OCI-LY7 (cell line): Measurements from ENCODE around the gene C10orf143. TPM values are rescaled to one million over a fixed set of nuclear protein-coding genes. Genes with fewer than 3 reads are reported as not detected.

Experiments
- BruUV-seq: library from RNA; stranded (reverse); fragments of 400-500 nt; replicated peaks from 2 replicates; lab custom pipeline; 2021; lab: Mats Ljungman, UMichigan
- CTCF ChIA-PET: fragments of 300-600 bp; sonication (Branson Sonifier 250); formaldehyde crosslinking; loops from one replicate; lab custom pipeline; 2022; ENCODE audit warnings: antibody characterized with exemption; ENCODE audit not compliant: unreplicated experiment; lab: Charles Lee
- POLR2A ChIA-PET: fragments of 300-600 bp; sonication (Branson Sonifier 250); formaldehyde crosslinking; loops from one replicate; lab custom pipeline; 2022; ENCODE audit warnings: antibody characterized with exemption; lab: Charles Lee
- DNase-seq: peaks from one replicate; pipeline ENCODE4 v3.0.0-alpha.2; 2015; ENCODE audit warnings: low spot score
- H2AFZ ChIP-seq: fragments of 200-600 bp; sonication (generic), shearing (Covaris generic); 2 replicates; pipeline ENCODE4 v1.6.1; 2014; ENCODE audit warnings: mild to moderate bottlenecking, antibody characterized with exemption, low read length, moderate library complexity
- H3K27ac ChIP-seq: fragments of 200-600 bp; sonication (generic); 2 replicates; pipeline ENCODE4 v1.5.1; 2014; ENCODE audit warnings: mixed run types, low read depth, mild to moderate bottlenecking, moderate library complexity, low read length, inconsistent platforms; ENCODE audit not compliant: poor library complexity, severe bottlenecking
- H3K36me3 ChIP-seq: fragments of 200-600 bp; sonication (generic); 2 replicates; pipeline ENCODE4 v1.6.1; 2014; ENCODE audit warnings: mild to moderate bottlenecking, antibody characterized with exemption, low read length, moderate library complexity, mixed read lengths; ENCODE audit not compliant: insufficient read depth
- H3K4me1 ChIP-seq: fragments of 200-600 bp; sonication (generic); 2 replicates; pipeline ENCODE4 v1.5.1; 2014; ENCODE audit warnings: mild to moderate bottlenecking, low read length; ENCODE audit not compliant: insufficient read depth, poor library complexity, severe bottlenecking
- H3K4me2 ChIP-seq: fragments of 200-600 bp; sonication (generic); 2 replicates; pipeline ENCODE4 v1.6.1; 2014; ENCODE audit warnings: mild to moderate bottlenecking, low read length
- H3K4me3 ChIP-seq: fragments of 200-600 bp; sonication (generic); 2 replicates; pipeline ENCODE4 v1.5.1; 2014; ENCODE audit warnings: mild to moderate bottlenecking, low read depth, low read length; ENCODE audit not compliant: poor library complexity, severe bottlenecking
- H3K79me2 ChIP-seq: fragments of 200-600 bp; sonication (generic); 2 replicates; pipeline ENCODE4 v1.6.1; 2016; ENCODE audit warnings: low read depth, mild to moderate bottlenecking, low read length, moderate library complexity, mixed read lengths; ENCODE audit not compliant: insufficient read depth
- H3K9me2 ChIP-seq: fragments of 200-600 bp; sonication (generic); 2 replicates; pipeline ENCODE4 v1.6.1; 2016; ENCODE audit warnings: mild to moderate bottlenecking, low read length, mixed read lengths; ENCODE audit not compliant: insufficient read depth
- H3K9me3 ChIP-seq: fragments of 200-600 bp; sonication (generic); 2 replicates; pipeline ENCODE4 v1.6.1; 2014; ENCODE audit warnings: mild to moderate bottlenecking, mixed run types, low read length, mixed read lengths
- H4K20me1 ChIP-seq: fragments of 200-600 bp; sonication (generic); 2 replicates; pipeline ENCODE4 v1.6.1; 2014; ENCODE audit warnings: mild to moderate bottlenecking, antibody characterized with exemption, low read length, moderate library complexity, mixed read lengths; ENCODE audit not compliant: insufficient read depth
- CTCF ChIP-seq: fragments of 200-600 bp; sonication (generic); conservative IDR thresholded peaks from 2 replicates; pipeline ENCODE4 v1.5.1; 2014; ENCODE audit warnings: mild to moderate bottlenecking, antibody characterized with exemption, low read length, moderate library complexity, mixed read lengths
- EZH2phosphoT487 ChIP-seq: fragments of 200-600 bp; sonication (generic); IDR thresholded peaks from 2 replicates; pipeline ENCODE4 v1.6.1; 2018; ENCODE audit warnings: low read depth, borderline replicate concordance, mild to moderate bottlenecking, mixed run types, antibody characterized with exemption, low read length, moderate library complexity, mixed read lengths
- intact Hi-C: fragments of 100-400 bp; cut with micrococcal nuclease; formaldehyde crosslinking; loops from one replicate; pipeline ENCODE4 v1.10.0; 2022; ENCODE audit not compliant: unreplicated experiment
- total RNA-seq, 2 experiments: library from RNA; depleted of rRNA in 1 of 2; stranded (reverse); fragments of >200 nt in 1 of 2; shearing (Covaris generic) in 1 of 2; gene quantifications; 2 replicates each; pipeline ENCODE4 v1.2.3, GENCODE V29; 2014 to 2022

C10orf143 gene
- total RNA-seq, 2 experiments from 2014 or later, result 0.88 to 6.4 TPM

DNA sequence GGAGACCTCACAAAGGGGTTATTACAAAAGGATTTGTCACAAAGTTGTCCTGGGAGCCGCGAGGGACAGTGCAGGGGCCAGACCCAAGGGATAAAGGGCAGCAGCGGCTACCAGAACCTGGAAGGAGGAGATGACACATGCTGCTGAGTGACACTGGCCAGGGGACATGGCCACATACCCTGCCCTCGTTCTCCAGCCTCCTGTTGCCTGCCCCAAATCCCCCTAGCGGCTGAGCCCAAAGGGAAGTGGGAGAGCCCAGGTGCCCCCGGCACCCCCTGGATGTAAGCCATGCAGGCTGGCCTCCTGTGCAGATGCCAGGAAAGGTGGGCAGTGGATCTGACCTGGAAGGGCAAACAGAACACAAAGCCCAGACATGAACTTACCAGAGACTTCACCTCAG, 42.7 kb downstream of the C10orf143 start:
- H3K4me2 ChIP-seq, result no peak overlapping the region
- no peaks in the 10 kb centered on the region for H3K79me2 ChIP-seq
- BruUV-seq, result no TSS peak
- H3K4me3 ChIP-seq, result no peak overlapping the region
- TF ChIP-seq CTCF (no peak), EZH2phosphoT487 (no peak)
- CTCF ChIA-PET, result no interaction called here
- no peaks in the 10 kb centered on the region for H3K9me2 ChIP-seq
- intact Hi-C loops, result no loop called here
- H4K20me1 ChIP-seq, result no peaks in the 10 kb centered on the region
- H3K36me3 ChIP-seq, result no peaks in the 10 kb centered on the region
- no peak overlapping the region for H3K27ac ChIP-seq
- 0 out of 2 replicates have a peak, but pooled peaks cover 5% of the 10 kb centered on the region for H3K9me3 ChIP-seq
- DNase-seq, result no peak
- H3K4me1 ChIP-seq, result no peaks in the 10 kb centered on the region
- POLR2A ChIA-PET, result no interaction called here
- no peak overlapping the region for H2AFZ ChIP-seq

DNA sequence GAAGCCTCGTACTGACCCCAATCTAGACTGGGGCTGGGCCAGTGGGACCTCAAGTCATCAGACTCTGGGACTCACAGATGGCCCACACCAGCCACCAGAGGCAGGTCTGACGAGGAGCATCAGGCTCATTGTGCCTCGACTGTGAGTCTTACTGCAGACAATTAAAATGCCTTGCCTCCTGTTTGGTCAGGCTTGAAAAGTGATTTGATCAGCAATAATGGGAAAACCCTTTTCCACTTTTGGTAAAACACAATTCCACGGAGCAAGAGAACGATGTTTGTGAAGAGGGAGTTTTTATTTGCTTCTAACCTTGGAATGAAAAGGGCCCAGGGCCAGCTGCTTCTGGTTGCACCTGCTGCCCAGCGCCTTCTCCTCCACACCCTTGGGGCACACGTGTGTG, 43.9 kb downstream of the C10orf143 start:
- H3K27ac ChIP-seq, result no peak overlapping the region
- TF ChIP-seq CTCF (no peak), EZH2phosphoT487 (no peak)
- no peak overlapping the region for H3K4me3 ChIP-seq
- no peaks in the 10 kb centered on the region for H3K4me1 ChIP-seq
- BruUV-seq, result no TSS peak
- H3K36me3 ChIP-seq, result no peaks in the 10 kb centered on the region
- DNase-seq, result no peak
- no peak overlapping the region for H2AFZ ChIP-seq
- H4K20me1 ChIP-seq, result no peaks in the 10 kb centered on the region
- H3K4me2 ChIP-seq, result no peak overlapping the region
- ChIA-PET POLR2A (no interaction called here), CTCF (no interaction called here)
- H3K9me3 ChIP-seq, result no peaks in the 10 kb centered on the region
- no peaks in the 10 kb centered on the region for H3K9me2 ChIP-seq
- H3K79me2 ChIP-seq, result no peaks in the 10 kb centered on the region
- intact Hi-C loops, result no loop called here

- BruUV-seq, result no TSS peak
These were observed 45.4 kb downstream of the C10orf143 start for GRCh38 chr10:130065251-130065650.

More at GRCh38 chr10:130065251-130065650, 45.4 kb downstream of the C10orf143 start:
- Histone ChIP-seq H3K4me3 (no peak overlapping the region), H2AFZ (no peak overlapping the region), H3K27ac (no peak overlapping the region), H3K4me1 (no peaks in the 10 kb centered on the region), H3K36me3 (no peaks in the 10 kb centered on the region), H3K9me2 (no peaks in the 10 kb centered on the region), H3K9me3 (no peaks in the 10 kb centered on the region), H3K4me2 (no peak overlapping the region), H3K79me2 (no peaks in the 10 kb centered on the region), H4K20me1 (no peaks in the 10 kb centered on the region)
- POLR2A ChIA-PET, result interaction anchor here (0.7 kb wide), 1 partner anchor 19 kb away, joined by 4 read pairs; no protein-coding TSS in a partner anchor
- DNase-seq, result no peak
- intact Hi-C loops, result no loop called here
- TF ChIP-seq CTCF, result no peak
- TF ChIP-seq EZH2phosphoT487, result no peak
- CTCF ChIA-PET, result no interaction called here
